Gastrocnemius medialis (tissue), 4 donors: ENCODE results near the gene CLCA1. TPM values are rescaled to one million over a fixed set of nuclear protein-coding genes. Genes with fewer than 3 reads are reported as not detected.

ENCODE experiments used
- ATAC-seq, 2 donors: fragments of 150-250 bp; one replicate each; pipeline ENCODE4 v1.9.1; 2016
- DNase-seq, 2 donors: peaks; one replicate each; pipeline ENCODE4 v3.0.0-alpha.2; 2019
- H3K27ac ChIP-seq, 4 donors: fragments of 200-600 bp; sonication (generic); 1 replicate in 1 of 4; 2 replicates in 3 of 4; pipeline ENCODE4 v1.5.1; 2016 to 2018; ENCODE audit warnings: mild to moderate bottlenecking in 2 of 4, moderate library complexity in 1 of 4
- H3K27me3 ChIP-seq, 3 donors: fragments of 200-600 bp; sonication (generic) in 2 of 3; 1 replicate in 1 of 3; 2 replicates in 2 of 3; pipeline versions ENCODE4 v1.5.1 to v1.6.0; 2016 to 2019; ENCODE audit warnings: mild to moderate bottlenecking in 1 of 3, moderate library complexity in 1 of 3
- H3K36me3 ChIP-seq, 2 donors: fragments of 200-600 bp; sonication (generic) in 1 of 2; one replicate each; pipeline ENCODE4 v1.5.1; 2017 to 2018
- H3K4me1 ChIP-seq, 2 donors: fragments of 200-600 bp; sonication (generic) in 1 of 2; one replicate each; pipeline ENCODE4 v1.5.1; 2016 to 2017; ENCODE audit warnings: mild to moderate bottlenecking in 2 of 2
- H3K4me3 ChIP-seq, 4 donors: fragments of 200-600 bp; sonication (generic) in 3 of 4; 1 replicate in 1 of 4; 2 replicates in 3 of 4; pipeline ENCODE4 v1.5.1; 2016 to 2019; ENCODE audit warnings: mild to moderate bottlenecking in 2 of 4
- H3K9me3 ChIP-seq, 3 donors: fragments of 200-600 bp; sonication (generic) in 2 of 3; 1 replicate in 1 of 3; 2 replicates in 2 of 3; pipeline ENCODE4 v1.5.1; 2016 to 2019
- CTCF ChIP-seq, 5 experiments: fragments of 450-650 bp in 3 of 5; fragments of 200-600 bp in 2 of 5; sonication (generic) in 2 of 5; IDR thresholded peaks in 4 of 5; conservative IDR thresholded peaks in 1 of 5; 1 replicate in 4 of 5; 2 replicates in 1 of 5; pipeline ENCODE4 v1.5.1; 2016 to 2019; ENCODE audit warnings: antibody characterized with exemption in 5 of 5, mild to moderate bottlenecking in 3 of 5, moderate library complexity in 3 of 5
- POLR2A ChIP-seq, 2 donors: fragments of 450-650 bp; IDR thresholded peaks; one replicate each; pipeline ENCODE4 v1.6.1; 2017; ENCODE audit warnings: antibody characterized with exemption in 2 of 2, mild to moderate bottlenecking in 2 of 2, moderate library complexity in 2 of 2
- in situ Hi-C, 4 donors: fragments of 200-750 bp; cut with MboI; loops; one replicate each; pipeline versions ENCODE4 v1.15.0 to v1.8.0; 2017; ENCODE audit warnings: low sequenced_read_pairs in 4 of 4
- intact Hi-C: fragments of 100-400 bp; cut with DNase I; formaldehyde crosslinking; loops from one replicate; pipeline ENCODE4 v1.15.1; 2023; ENCODE audit warnings: low total_unique reads
- total RNA-seq, 4 donors: library from RNA; depleted of rRNA; stranded (reverse); fragments of >200 nt; gene quantifications; one replicate each; pipeline versions ENCODE4 v1.1.0 to v1.2.3, GENCODE V29; 2016

Gene CLCA1
- total RNA-seq, 4 donors from 2014 or later = 1.3 TPM; not detected in 3

- TF ChIP-seq CTCF (IDR thresholded peaks at IDR 0.05 in 4 of 5, conservative IDR thresholded peaks at IDR 0.05 in 1 of 5) (no peak), POLR2A (IDR thresholded peaks at IDR 0.05) (no peak)
- Histone ChIP-seq H3K27ac (no peak overlapping the region), H3K36me3 (no peaks in the 10 kb centered on the region), H3K4me3 (no peak overlapping the region), H3K4me1 (no peaks in the 10 kb centered on the region), H3K27me3 (no peaks in the 10 kb centered on the region), H3K9me3 (no peaks in the 10 kb centered on the region)
- DNase-seq = no peak
- no peak for ATAC-seq
- intact Hi-C loops = no loop called here
- in situ Hi-C loops = loop anchor here in 1 of 4 donors (10.0 kb wide), 1 partner anchor 121 kb away; no protein-coding TSS in a partner anchor
Observed at GRCh38 chr1:86505564-86505902, 36.8 kb downstream of the CLCA1 start.

DNA sequence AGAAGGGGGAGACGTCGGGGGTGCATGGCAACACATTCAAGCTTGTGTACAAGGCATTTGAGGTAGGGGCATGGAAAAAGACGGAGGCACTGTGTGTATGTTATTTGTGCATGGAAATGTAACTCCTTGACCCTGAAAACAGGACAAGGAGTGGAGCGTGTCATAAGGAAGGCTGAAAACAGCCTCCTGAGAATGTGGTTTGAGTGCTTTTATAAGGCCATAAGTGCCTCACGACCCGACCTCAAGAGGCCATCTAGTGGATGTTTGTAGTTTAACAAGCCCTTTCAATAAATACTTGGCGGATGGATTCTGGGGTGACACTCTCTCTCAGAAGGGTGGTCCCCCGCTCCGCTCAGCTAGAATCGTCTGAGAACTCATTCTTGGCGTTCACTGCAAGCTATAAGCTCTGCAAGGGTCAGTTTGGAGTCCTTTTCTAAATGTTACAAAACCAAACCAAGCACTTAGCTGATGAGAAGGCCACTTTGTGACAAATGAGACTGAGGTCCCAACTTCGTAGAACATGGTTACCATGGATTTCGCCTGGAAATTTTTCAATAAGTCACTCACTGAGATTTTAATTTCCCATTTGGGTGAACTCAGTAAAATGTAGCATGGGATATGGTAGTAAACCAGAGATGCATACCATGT is 39.3 kb downstream of the CLCA1 start:
- Histone ChIP-seq H3K27ac (no peak overlapping the region), H3K4me1 (no peaks in the 10 kb centered on the region), H3K36me3 (no peaks in the 10 kb centered on the region), H3K9me3 (no peaks in the 10 kb centered on the region), H3K27me3 (no peaks in the 10 kb centered on the region), H3K4me3 (no peak overlapping the region)
- peak in 3 of 5 experiments; percentile 21 to 42 (median 32) for TF ChIP-seq CTCF (IDR thresholded peaks at IDR 0.05 in 4 of 5, conservative IDR thresholded peaks at IDR 0.05 in 1 of 5)
- TF ChIP-seq POLR2A (IDR thresholded peaks at IDR 0.05) = no peak
- no peak for DNase-seq
- no peak for ATAC-seq
- in situ Hi-C loops = loop anchor here in 1 of 4 donors (10.0 kb wide), 1 partner anchor 123 kb away; no protein-coding TSS in a partner anchor
- intact Hi-C loops = no loop called here

GRCh38 chr1:86508583-86508969 is 39.8 kb downstream of the CLCA1 start:
- Histone ChIP-seq H3K4me1 (no peaks in the 10 kb centered on the region), H3K27me3 (no peaks in the 10 kb centered on the region), H3K27ac (no peak overlapping the region), H3K9me3 (no peaks in the 10 kb centered on the region), H3K36me3 (no peaks in the 10 kb centered on the region), H3K4me3 (no peak overlapping the region)
- intact Hi-C loops (no loop called here), in situ Hi-C loops (loop anchor here in 1 of 4 donors (10.0 kb wide), 1 partner anchor 124 kb away; no protein-coding TSS in a partner anchor)
- ATAC-seq (no peak), DNase-seq (no peak)
- TF ChIP-seq POLR2A (IDR thresholded peaks at IDR 0.05) (no peak), CTCF (IDR thresholded peaks at IDR 0.05 in 4 of 5, conservative IDR thresholded peaks at IDR 0.05 in 1 of 5) (no peak)

GRCh38 chr1:86515597-86515996 is 46.9 kb downstream of the CLCA1 start:
- no peaks in the 10 kb centered on the region for H3K27me3 ChIP-seq
- no peak for DNase-seq
- no peak for ATAC-seq
- H3K9me3 ChIP-seq = no peaks in the 10 kb centered on the region
- no peak for TF ChIP-seq POLR2A (IDR thresholded peaks at IDR 0.05)
- peak in 1 of 5 experiments; percentile 37 for TF ChIP-seq CTCF (IDR thresholded peaks at IDR 0.05 in 4 of 5, conservative IDR thresholded peaks at IDR 0.05 in 1 of 5)
- H3K4me3 ChIP-seq = no peak overlapping the region
- H3K36me3 ChIP-seq = no peaks in the 10 kb centered on the region
- no peaks in the 10 kb centered on the region for H3K4me1 ChIP-seq
- no peak overlapping the region for H3K27ac ChIP-seq
- in situ Hi-C loops = no loop called here
- intact Hi-C loops = loop anchor here (5.0 kb wide), 1 partner anchor 327 kb away; no protein-coding TSS in a partner anchor
